ENCODE results near the gene LHX5. TPM values are rescaled to one million over a fixed set of nuclear protein-coding genes. Genes with fewer than 3 reads are reported as not detected.

LHX5 gene
- total RNA-seq, 1 experiment from 2014 or later, result 0.46 TPM

DNA sequence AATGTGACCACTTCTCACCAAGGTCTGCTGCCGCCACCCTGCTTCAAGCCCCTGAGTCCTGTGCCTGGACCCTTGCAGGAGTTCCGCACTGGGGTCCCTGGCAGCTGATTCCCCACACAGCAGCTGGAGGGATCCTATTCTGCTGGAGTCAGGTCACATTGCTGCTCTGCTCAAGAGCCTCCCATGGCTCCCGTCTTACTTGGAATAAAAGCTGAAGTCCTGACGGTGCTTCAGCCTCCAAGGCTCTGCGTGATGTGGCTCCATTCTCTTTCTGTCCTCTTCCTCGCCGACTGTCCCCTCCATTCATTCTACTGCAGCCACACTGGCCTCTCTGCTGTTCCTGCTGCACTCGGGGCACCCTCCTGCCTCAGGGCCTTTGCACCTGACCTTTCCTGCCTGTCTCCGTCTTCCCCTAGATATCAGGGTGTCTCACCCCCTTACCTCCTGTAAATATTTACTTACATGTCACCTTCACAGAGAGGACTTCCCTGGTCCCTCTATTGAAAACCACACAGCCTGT lies 57.1 kb downstream of the LHX5 start:
- DNase-seq (ENCODE audit: low read depth), result no peak

- DNase-seq (ENCODE audit: low read depth), result peak; percentile 58
Observed at GRCh38 chr12:113413488-113413939, 58.2 kb downstream of the LHX5 start.

Other genes with a start within 250 kb of the LHX5 start
- gene SLC8B1, start 136.8 kb downstream of the LHX5 start, total RNA-seq (2014; rRNA removed; shearing (Covaris generic)), result 13.4 and 16.4 TPM in 2 replicates
- gene PLBD2, start 113.3 kb downstream of the LHX5 start, total RNA-seq (2014; rRNA removed; shearing (Covaris generic)), result 6.1 and 22.2 TPM in 2 replicates
- not detected in 2 replicates for gene SDS, start 68.0 kb downstream of the LHX5 start, total RNA-seq (2014; rRNA removed; shearing (Covaris generic))
- 41.7 and 42.8 TPM in 2 replicates for gene SDSL, start 49.5 kb downstream of the LHX5 start, total RNA-seq (2014; rRNA removed; shearing (Covaris generic))